HEK293T (cell line): ENCODE measurements around the gene SLC39A10.
A peak's percentile ranks its signal among the peaks of the same experiment; 100 is the strongest.

Experiments used
- CTCF ChIA-PET: fragments of 350-600 bp; formaldehyde crosslinking; extraction: SDS; loops from one replicate; lab custom pipeline; 2021; ENCODE audit warnings: antibody characterized with exemption, inconsistent platforms; lab: Yijun Ruan, JAX
- POLR2A ChIA-PET: fragments of 350-600 bp; formaldehyde crosslinking; extraction: SDS; loops from one replicate; lab custom pipeline; 2020; ENCODE audit warnings: antibody characterized with exemption, inconsistent platforms; lab: Yijun Ruan, JAX
- DNase-seq: peaks from one replicate; pipeline ENCODE4 v3.0.0; 2012; ENCODE audit warnings: mixed read lengths; ENCODE audit errors: extremely low spot score
- ARNT ChIP-seq: fragments of 450-650 bp; IDR thresholded peaks from 2 replicates; pipeline ENCODE4 v1.6.1; 2017; ENCODE audit warnings: mild to moderate bottlenecking
- BHLHE40 ChIP-seq: fragments of 450-650 bp; IDR thresholded peaks from 2 replicates; pipeline ENCODE4 v1.6.1; 2016; ENCODE audit warnings: mild to moderate bottlenecking, moderate library complexity, borderline replicate concordance
- CTBP1 ChIP-seq: fragments of 450-650 bp; IDR thresholded peaks from 2 replicates; pipeline ENCODE4 v1.6.1; 2016; ENCODE audit warnings: borderline replicate concordance
- ELF4 ChIP-seq: fragments of 450-650 bp; IDR thresholded peaks from 2 replicates; pipeline ENCODE4 v1.6.1; 2017; ENCODE audit warnings: antibody characterized with exemption
- FOXA1 ChIP-seq: fragments of 450-650 bp; IDR thresholded peaks from 2 replicates; pipeline ENCODE4 v1.6.1; 2016; ENCODE audit warnings: mild to moderate bottlenecking
- FOXK2 ChIP-seq: fragments of 450-650 bp; IDR thresholded peaks from 2 replicates; pipeline ENCODE4 v1.6.1; 2016; ENCODE audit warnings: mild to moderate bottlenecking
- FOXM1 ChIP-seq: fragments of 450-650 bp; IDR thresholded peaks from 2 replicates; pipeline ENCODE4 v1.6.1; 2017; ENCODE audit warnings: mild to moderate bottlenecking, borderline replicate concordance
- HDGF ChIP-seq: fragments of 450-650 bp; IDR thresholded peaks from 2 replicates; pipeline ENCODE4 v1.6.1; 2017; ENCODE audit warnings: antibody characterized with exemption, borderline replicate concordance
- L3MBTL2 ChIP-seq: fragments of 450-650 bp; conservative IDR thresholded peaks from 2 replicates; pipeline ENCODE4 v1.6.1; 2016; ENCODE audit warnings: mild to moderate bottlenecking
- LEF1 ChIP-seq: fragments of 450-650 bp; IDR thresholded peaks from 2 replicates; pipeline ENCODE4 v1.6.1; 2017; ENCODE audit warnings: mild to moderate bottlenecking, borderline replicate concordance
- NFRKB ChIP-seq: fragments of 450-650 bp; IDR thresholded peaks from 2 replicates; pipeline ENCODE4 v1.6.1; 2016; ENCODE audit warnings: mild to moderate bottlenecking, moderate library complexity
- PKNOX1 ChIP-seq: fragments of 450-650 bp; IDR thresholded peaks from 2 replicates; pipeline ENCODE4 v1.6.1; 2016
- SP1 ChIP-seq: fragments of 450-650 bp; IDR thresholded peaks from 2 replicates; pipeline ENCODE4 v1.6.1; 2017
- SUZ12 ChIP-seq: fragments of 450-650 bp; IDR thresholded peaks from 2 replicates; pipeline ENCODE4 v1.6.1; 2016; ENCODE audit warnings: mild to moderate bottlenecking
- TARDBP ChIP-seq: fragments of 450-650 bp; IDR thresholded peaks from 2 replicates; pipeline ENCODE4 v1.6.1; 2016
- ZNF384 ChIP-seq: fragments of 450-650 bp; IDR thresholded peaks from 2 replicates; pipeline ENCODE4 v1.6.1; 2016

Gene SLC39A10

GRCh38 chr2:195651046-195651445 lies 6.0 kb upstream of the SLC39A10 start:
- POLR2A ChIA-PET: no interaction called here
- DNase-seq: no peak
- TF ChIP-seq SP1 (no peak), HDGF (no peak), SUZ12 (no peak), ARNT (no peak), ELF4 (no peak), FOXM1 (no peak), NFRKB (no peak), PKNOX1 (no peak), TARDBP (no peak), BHLHE40 (no peak), FOXA1 (no peak)
- CTCF ChIA-PET: no interaction called here

DNA sequence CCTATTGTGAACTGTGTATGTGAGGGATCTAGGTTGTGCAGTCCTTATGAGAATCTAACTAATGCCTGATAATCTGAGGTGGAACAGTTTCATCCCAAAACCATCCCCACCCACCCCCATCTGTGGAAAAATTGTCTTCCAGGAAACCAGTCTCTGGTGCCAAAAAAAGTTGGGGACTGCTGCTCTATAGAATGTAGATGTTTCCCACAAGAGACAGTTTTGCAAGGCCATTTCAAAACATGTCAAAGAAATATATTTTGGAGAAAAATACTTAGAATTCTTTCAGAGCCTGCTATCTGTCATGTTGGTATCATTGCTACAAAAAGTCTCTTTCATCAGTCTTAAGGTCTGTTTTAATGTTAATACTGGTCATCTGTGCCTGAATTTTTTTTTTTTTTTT lies 4.1 kb upstream of the SLC39A10 start:
- POLR2A ChIA-PET: no interaction called here
- TF ChIP-seq TARDBP (no peak), HDGF (no peak), BHLHE40 (no peak), L3MBTL2 (no peak), SP1 (no peak), FOXA1 (no peak), CTBP1 (no peak), ARNT (no peak), FOXK2 (no peak), LEF1 (no peak), ZNF384 (no peak), FOXM1 (no peak), ELF4 (no peak), PKNOX1 (no peak)
- DNase-seq: no peak
- CTCF ChIA-PET: no interaction called here

GRCh38 chr2:195656161-195656858 lies 716 bp upstream of the SLC39A10 start:
- no peak for TF ChIP-seq HDGF
- no peak for TF ChIP-seq TARDBP
- no peak for TF ChIP-seq FOXM1
- peak; percentile 62 for TF ChIP-seq L3MBTL2
- TF ChIP-seq ARNT: no peak
- TF ChIP-seq PKNOX1: no peak
- ChIA-PET CTCF (no interaction called here), POLR2A (interaction anchor here (0.6 to 1.4 kb wide), 13 partner anchors 9 to 412 kb away, joined by 3 to 12 read pairs (median 3); partner anchors contain the start of gene DNAH7)
- DNase-seq: no peak

- POLR2A ChIA-PET: no interaction called here
- CTCF ChIA-PET: no interaction called here
- peak; percentile 32 for DNase-seq
These were observed 861 bp downstream of the SLC39A10 start for GRCh38 chr2:195657634-195658540.

DNA sequence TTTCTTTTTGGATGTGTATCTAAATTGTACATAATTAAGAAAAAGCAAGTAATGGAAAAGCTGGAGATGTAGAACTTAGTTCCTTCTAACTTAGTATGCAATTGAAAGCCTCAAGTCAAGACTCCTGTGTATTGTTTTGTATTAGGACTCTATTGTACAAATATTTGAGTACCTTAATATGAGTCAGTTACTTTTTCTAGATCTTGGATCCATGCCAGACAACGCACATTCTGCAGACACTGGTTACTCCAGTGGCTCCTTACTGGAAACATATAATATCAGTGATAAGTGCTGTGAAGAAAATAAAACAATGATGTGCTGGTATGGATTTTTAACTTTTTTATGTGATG lies 1.5 kb downstream of the SLC39A10 start:
- TF ChIP-seq NFRKB: no peak
- DNase-seq: no peak
- ChIA-PET CTCF (no interaction called here), POLR2A (no interaction called here)

More at GRCh38 chr2:195657634-195658540, 861 bp downstream of the SLC39A10 start:
- no peak for TF ChIP-seq FOXA1
- peak; percentile 88 for TF ChIP-seq L3MBTL2

GRCh38 chr2:195659114-195659513 lies 2.1 kb downstream of the SLC39A10 start:
- ChIA-PET CTCF (interaction anchor here (2.0 kb wide), 1 partner anchor 83 kb away, joined by 16 read pairs; no protein-coding TSS in a partner anchor), POLR2A (interaction anchor here (1.1 kb wide), 1 partner anchor 160 kb away, joined by 3 read pairs; no protein-coding TSS in a partner anchor)
- TF ChIP-seq FOXM1: no peak
- no peak for TF ChIP-seq FOXA1
- no peak for TF ChIP-seq SUZ12
- TF ChIP-seq TARDBP: no peak
- no peak for TF ChIP-seq NFRKB
- no peak for TF ChIP-seq HDGF
- TF ChIP-seq L3MBTL2: no peak
- TF ChIP-seq FOXK2: no peak
- TF ChIP-seq CTBP1: no peak
- no peak for TF ChIP-seq ARNT
- TF ChIP-seq SP1: no peak
- no peak for TF ChIP-seq ELF4
- no peak for TF ChIP-seq LEF1
- TF ChIP-seq ZNF384: no peak
- TF ChIP-seq BHLHE40: no peak
- DNase-seq: no peak
